B cell (primary cell): Measurements from ENCODE around the gene LRRC8D. TPM values are rescaled to one million over a fixed set of nuclear protein-coding genes. Genes with fewer than 3 reads are reported as not detected.

ENCODE experiments used
- ATAC-seq: fragments of 200-7000 bp; cut with Tn5 transposase; one replicate; pipeline ENCODE4 v1.10.0; 2021; ENCODE audit warnings: low read depth, mild to moderate bottlenecking, moderate number of reproducible peaks, moderate library complexity
- CTCF ChIA-PET: fragments of 350-600 bp; sonication (Branson Sonifier 250); formaldehyde crosslinking; loops from one replicate; lab custom pipeline; 2021; ENCODE audit warnings: antibody characterized with exemption, inconsistent platforms; lab: Charles Lee
- POLR2A ChIA-PET: fragments of 350-600 bp; sonication (Branson Sonifier 250); formaldehyde crosslinking; loops from one replicate; lab custom pipeline; 2021; ENCODE audit warnings: antibody characterized with exemption; lab: Charles Lee
- DNase-seq: peaks from one replicate; pipeline ENCODE4 v3.0.0; 2013
- H2AFZ ChIP-seq: 2 replicates; pipeline ENCODE4 v1.6.1; 2012; ENCODE audit warnings: mild to moderate bottlenecking, low read depth, low read length; ENCODE audit not compliant: insufficient read depth, poor library complexity, severe bottlenecking
- H3K27ac ChIP-seq, 2 donors: 1 replicate in 1 of 2; 2 replicates in 1 of 2; pipeline ENCODE4 v1.5.1; 2012 to 2013; ENCODE audit warnings: low read length in 2 of 2, mild to moderate bottlenecking in 2 of 2, moderate library complexity in 1 of 2
- H3K27me3 ChIP-seq, 4 experiments: fragments of 200-600 bp in 1 of 4; sonication (generic) in 1 of 4; replicated peaks in 1 of 4; 1 replicate in 2 of 4; 2 replicates in 2 of 4; pipeline versions ENCODE4 v1.6.1 to v1.7.0; 2013 to 2016; ENCODE audit warnings: low read length in 3 of 4, mild to moderate bottlenecking in 2 of 4, mixed read lengths in 1 of 4, moderate library complexity in 1 of 4; ENCODE audit not compliant: insufficient read depth in 4 of 4, control insufficient read depth in 3 of 4; ENCODE audit errors: control extremely low read depth in 1 of 4
- H3K36me3 ChIP-seq, 2 experiments: replicated peaks in 1 of 2; 1 replicate in 1 of 2; 2 replicates in 1 of 2; pipeline versions ENCODE4 v1.6.1 to v1.7.1; 2013; ENCODE audit warnings: low read length in 1 of 2; ENCODE audit not compliant: insufficient read depth in 2 of 2, control insufficient read depth in 1 of 2; ENCODE audit errors: control extremely low read depth in 1 of 2, extremely low read depth in 1 of 2
- H3K4me1 ChIP-seq, 2 donors: fragments of 200-600 bp in 1 of 2; sonication (generic) in 1 of 2; 1 replicate in 1 of 2; 2 replicates in 1 of 2; pipeline versions ENCODE4 v1.5.1 to v1.6.1; 2013 to 2017; ENCODE audit warnings: low read length in 2 of 2; ENCODE audit not compliant: control insufficient read depth in 2 of 2, insufficient read depth in 2 of 2
- H3K4me2 ChIP-seq: replicated peaks from 2 replicates; pipeline ENCODE3; 2012; ENCODE audit warnings: mild to moderate bottlenecking, low read depth, low read length; ENCODE audit not compliant: poor library complexity, severe bottlenecking
- H3K4me3 ChIP-seq, 5 experiments: fragments of 200-600 bp in 1 of 5; sonication (generic) in 1 of 5; 1 replicate in 3 of 5; 2 replicates in 2 of 5; pipeline versions ENCODE4 v1.5.1 to v1.7.0; 2011 to 2016; ENCODE audit warnings: low read length in 4 of 5, mild to moderate bottlenecking in 4 of 5, low read depth in 2 of 5, control low read depth in 1 of 5, moderate library complexity in 1 of 5; ENCODE audit not compliant: insufficient read depth in 1 of 5; ENCODE audit errors: control extremely low read depth in 1 of 5, extremely low read depth in 1 of 5
- H3K79me2 ChIP-seq: fragments of 200-600 bp; sonication (generic); one replicate; pipeline ENCODE4 v1.6.0; 2016; ENCODE audit warnings: low read length; ENCODE audit not compliant: control insufficient read depth, insufficient read depth
- H3K9ac ChIP-seq: fragments of 200-600 bp; sonication (generic); 2 replicates; pipeline ENCODE4 v1.6.1; 2017; ENCODE audit warnings: mild to moderate bottlenecking, low read length, moderate library complexity
- H3K9me3 ChIP-seq, 3 donors: one replicate each; pipeline versions ENCODE4 v1.6.1 to v1.7.1; 2013; ENCODE audit warnings: low read length in 2 of 3; ENCODE audit not compliant: control insufficient read depth in 2 of 3, insufficient read depth in 1 of 3; ENCODE audit errors: control extremely low read depth in 1 of 3
- H4K20me1 ChIP-seq: 2 replicates; pipeline ENCODE4 v1.6.0; 2012; ENCODE audit warnings: mild to moderate bottlenecking, low read length; ENCODE audit not compliant: insufficient read depth, control insufficient read depth, poor library complexity, severe bottlenecking
- H3K27ac Mint-ChIP-seq: one replicate; pipeline ENCODE4 v1.8.0; 2021; ENCODE audit warnings: mixed read lengths
- H3K27me3 Mint-ChIP-seq: one replicate; pipeline ENCODE4 v1.8.0; 2021; ENCODE audit warnings: mixed read lengths
- H3K4me1 Mint-ChIP-seq: one replicate; pipeline ENCODE4 v1.8.0; 2021; ENCODE audit warnings: mixed read lengths
- H3K4me3 Mint-ChIP-seq: one replicate; pipeline ENCODE4 v1.8.0; 2021; ENCODE audit warnings: mixed read lengths
- H3K9me3 Mint-ChIP-seq: one replicate; pipeline ENCODE4 v1.8.0; 2022; ENCODE audit warnings: mixed read lengths; ENCODE audit not compliant: insufficient read depth
- CTCF ChIP-seq: fragments of 200-600 bp; IDR thresholded peaks from one replicate; pipeline ENCODE4 v1.8.0; 2022; ENCODE audit warnings: antibody characterized with exemption, mild to moderate bottlenecking
- EZH2 ChIP-seq: IDR thresholded peaks from 2 replicates; pipeline ENCODE4 v1.6.1; 2012; ENCODE audit warnings: borderline replicate concordance, low read depth, mild to moderate bottlenecking, moderate library complexity, low read length; ENCODE audit not compliant: insufficient read depth, poor library complexity, severe bottlenecking
- WGBS: methylation state at CpG from one replicate; pipeline ENCODE4 v1.1.5; 2013; ENCODE audit warnings: missing lambda C conversion rate; ENCODE audit not compliant: insufficient coverage; 5-methylcytosine and 5-hydroxymethylcytosine counted together
- intact Hi-C: fragments of 100-400 bp; cut with micrococcal nuclease; formaldehyde crosslinking; loops from one replicate; pipeline ENCODE4 v1.10.0; 2022
- polyA plus RNA-seq: library from polyadenylated mRNA; depleted of rRNA; stranded (reverse); fragments of >200 nt; gene quantifications from 2 replicates; pipeline ENCODE4 v1.2.3, GENCODE V29; 2012
- total RNA-seq, 2 donors: library from RNA; stranded (reverse); fragments of 120-200 nt in 1 of 2; gene quantifications; 1 replicate in 1 of 2; 2 replicates in 1 of 2; pipeline versions ENCODE4 v1.2.3 to v1.2.4, GENCODE V29; 2013 to 2022

LRRC8D gene
- total and polyA plus RNA-seq, 2 donors (not counting 1 experiment from before 2014, with no cell fraction given), result 23.7 to 47.0 TPM

GRCh38 chr1:89966656-89967055 is 145.8 kb downstream of the LRRC8D start:
- Histone ChIP-seq H3K79me2 (no peaks in the 10 kb centered on the region), H3K36me3 (no peaks in the 10 kb centered on the region), H3K27ac (no peak overlapping the region), H2AFZ (peak overlapping the region; percentile 22), H3K9me3 (no peaks in the 10 kb centered on the region), H3K27me3 (no peaks in the 10 kb centered on the region), H3K4me3 (no peak overlapping the region), H3K4me1 (peaks cover 0 to 10% of the 10 kb centered on the region in 2 donors), H3K4me2 (peak overlapping the region; percentile 17), H4K20me1 (no peaks in the 10 kb centered on the region), H3K9ac (no peak overlapping the region)
- WGBS, result 0% methylated on average over 1 of the region's 5 CpGs
- Mint-ChIP-seq H3K27ac (no peak overlapping the region), H3K9me3 (no peaks in the 10 kb centered on the region), H3K27me3 (peaks cover 10% of the 10 kb centered on the region), H3K4me3 (no peak overlapping the region), H3K4me1 (peaks cover 10% of the 10 kb centered on the region)
- ChIA-PET CTCF (no interaction called here), POLR2A (interaction anchor here (0.7 kb wide), 1 partner anchor 123 kb away, joined by 10 read pairs; no protein-coding TSS in a partner anchor)
- DNase-seq (no peak), ATAC-seq (no peak)
- intact Hi-C loops, result no loop called here
- TF ChIP-seq EZH2, result no peak
- TF ChIP-seq CTCF, result no peak

GRCh38 chr1:89971600-89971999 is 150.8 kb downstream of the LRRC8D start:
- Histone ChIP-seq H2AFZ (no peak overlapping the region), H3K4me2 (no peak overlapping the region), H3K9ac (no peak overlapping the region), H3K4me3 (no peak overlapping the region), H3K4me1 (no peaks in the 10 kb centered on the region), H3K27ac (no peak overlapping the region), H3K9me3 (no peaks in the 10 kb centered on the region), H3K27me3 (no peaks in the 10 kb centered on the region), H3K79me2 (no peaks in the 10 kb centered on the region), H3K36me3 (no peaks in the 10 kb centered on the region), H4K20me1 (no peaks in the 10 kb centered on the region)
- ChIA-PET CTCF (no interaction called here), POLR2A (no interaction called here)
- intact Hi-C loops, result no loop called here
- no peak for ATAC-seq
- no CpG with 5 or more reads among the region's 1 CpG for WGBS
- H3K27me3 Mint-ChIP-seq, result peaks cover 6% of the 10 kb centered on the region
- TF ChIP-seq EZH2 (no peak), CTCF (no peak)
- no peak overlapping the region for H3K27ac Mint-ChIP-seq
- DNase-seq, result no peak
- H3K4me1 Mint-ChIP-seq, result no peaks in the 10 kb centered on the region
- no peak overlapping the region for H3K4me3 Mint-ChIP-seq
- H3K9me3 Mint-ChIP-seq, result no peaks in the 10 kb centered on the region
